GM12892 (cell line): Measurements from ENCODE around the gene BICC1.
"Not testable (repeated sequence)": the region's sequence is repeated elsewhere in the genome, so short reads cannot be mapped to it uniquely, and the experiment has no call there.

Experiments used
- DNase-seq: peaks from one replicate; pipeline ENCODE4 v3.0.0; 2011; ENCODE audit not compliant: insufficient read length
- FAIRE-seq: peaks from 2 replicates; lab custom pipeline; 2011; peaks lifted over from hg19 to GRCh38; lab: Jason Lieb, UNC
- POLR2A ChIP-seq: IDR thresholded peaks from 2 replicates; pipeline ENCODE4 v1.6.1; 2011; ENCODE audit warnings: low read depth, low read length, control low read depth
- POLR2AphosphoS5 ChIP-seq: IDR thresholded peaks from 2 replicates; pipeline ENCODE4 v1.6.1; 2011; ENCODE audit warnings: low read depth, low read length, control low read depth
- TAF1 ChIP-seq: IDR thresholded peaks from 2 replicates; pipeline ENCODE4 v1.6.1; 2011; ENCODE audit warnings: low read depth, mild to moderate bottlenecking, control low read depth, low read length, borderline replicate concordance

The BICC1 gene

DNA sequence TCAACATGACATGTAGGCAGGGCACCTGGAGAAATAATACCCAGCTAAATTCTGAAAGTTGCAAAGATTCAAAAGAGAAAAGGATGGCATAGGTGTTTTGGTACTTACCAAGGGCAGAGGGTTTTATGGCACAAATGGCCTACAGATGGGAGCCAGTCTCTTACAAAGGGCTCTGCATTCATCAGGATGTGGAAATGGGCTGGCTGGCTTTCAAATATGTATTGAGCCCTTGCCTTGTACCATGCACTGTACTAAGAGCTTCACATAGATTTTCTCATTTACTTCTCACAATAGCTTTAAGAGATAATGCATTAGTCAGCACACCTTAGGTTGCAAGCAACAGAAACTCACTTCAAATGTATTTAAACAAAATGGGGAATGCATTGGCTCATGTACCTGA lies 327.1 kb downstream of the BICC1 start:
- FAIRE-seq (no peak), DNase-seq (no peak)
- TF ChIP-seq POLR2AphosphoS5 (no peak), TAF1 (no peak), POLR2A (no peak)

GRCh38 chr10:58840840-58841435 lies 328.3 kb downstream of the BICC1 start:
- DNase-seq (no peak), FAIRE-seq (no peak)
- no peak for TF ChIP-seq POLR2A

DNA sequence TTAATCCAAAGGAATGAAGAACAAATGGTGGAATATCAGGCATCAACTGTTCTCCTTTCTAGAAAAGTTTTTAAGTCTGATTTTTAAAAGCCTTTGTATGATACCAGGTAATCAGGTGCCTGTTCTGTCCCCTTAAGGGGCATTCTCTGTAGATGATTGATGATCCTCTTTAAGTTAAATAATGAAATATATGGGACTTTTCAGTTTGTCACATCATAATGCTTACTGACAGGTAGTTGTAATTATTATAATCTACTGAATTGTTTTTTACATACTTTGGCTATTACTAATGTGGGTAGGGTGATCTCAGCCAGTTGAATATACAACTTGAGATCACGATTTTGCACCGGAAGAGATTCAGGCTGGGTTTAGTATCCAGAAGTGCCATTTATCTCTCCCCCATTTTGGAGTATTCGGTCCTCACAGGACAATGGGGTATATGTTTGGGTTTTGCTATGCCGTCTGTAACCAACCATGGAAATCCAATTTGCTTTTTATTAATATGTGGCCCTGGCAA lies 330.2 kb downstream of the BICC1 start:
- FAIRE-seq (no peak), DNase-seq (no peak)
- TF ChIP-seq POLR2A (no peak), POLR2AphosphoS5 (no peak), TAF1 (no peak)

DNA sequence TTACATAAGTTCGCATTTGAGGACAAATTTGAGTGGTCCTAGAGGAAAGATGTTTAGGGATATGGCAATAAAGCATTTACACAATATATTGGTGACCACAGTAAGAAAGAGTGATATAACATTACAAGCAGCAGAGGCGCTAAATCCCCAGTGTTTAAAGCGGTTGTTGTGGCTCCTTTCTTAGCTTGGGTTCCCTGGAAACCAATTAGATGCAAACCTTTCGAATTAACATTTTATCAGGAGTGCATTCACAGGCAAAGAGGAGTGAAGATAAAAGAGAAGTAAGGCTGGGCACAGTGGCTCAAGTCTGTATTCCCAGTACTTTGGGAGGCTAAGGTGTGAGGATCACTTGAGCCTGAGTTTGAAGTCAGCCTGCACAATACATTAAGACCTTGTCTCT lies 331.1 kb downstream of the BICC1 start:
- TF ChIP-seq POLR2AphosphoS5 (no peak), TAF1 (no peak), POLR2A (no peak)
- FAIRE-seq (no peak), DNase-seq (no peak)

- DNase-seq (no peak), FAIRE-seq (no peak)
- no peak for TF ChIP-seq TAF1
- TF ChIP-seq POLR2A, result no peak
- no peak for TF ChIP-seq POLR2AphosphoS5
These were observed 332.0 kb downstream of the BICC1 start for GRCh38 chr10:58844680-58845079.

- FAIRE-seq (no peak), DNase-seq (no peak)
- TF ChIP-seq POLR2A (no peak), TAF1 (no peak), POLR2AphosphoS5 (no peak)
These were observed 334.2 kb downstream of the BICC1 start for GRCh38 chr10:58846856-58847255.

- no peak for FAIRE-seq
- no peak for TF ChIP-seq POLR2A
- TF ChIP-seq POLR2AphosphoS5, result no peak
- TF ChIP-seq TAF1, result no peak
- no peak for DNase-seq
These were observed 338.9 kb downstream of the BICC1 start for GRCh38 chr10:58851606-58852005.

DNA sequence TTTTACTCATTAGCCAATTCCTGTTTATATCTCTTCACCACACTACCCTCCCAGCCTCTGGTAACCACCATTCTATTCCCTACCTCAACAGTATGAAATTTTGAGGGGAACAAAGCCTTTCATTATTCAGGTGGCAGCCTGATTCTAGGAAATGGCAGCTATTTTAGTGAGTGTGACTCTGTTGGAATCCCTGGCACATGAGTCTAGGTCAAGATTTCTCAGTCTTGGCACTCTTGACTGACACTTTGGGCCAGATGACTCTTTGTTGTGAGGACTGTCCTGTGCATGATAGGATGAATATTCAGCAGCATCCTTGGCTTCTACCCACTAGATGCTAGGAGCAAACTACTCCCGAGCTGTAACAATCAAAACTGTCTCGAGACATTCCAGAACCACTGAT lies 341.0 kb downstream of the BICC1 start:
- DNase-seq (no peak), FAIRE-seq (no peak)
- TF ChIP-seq TAF1 (no peak), POLR2A (no peak), POLR2AphosphoS5 (no peak)

- no peak for TF ChIP-seq POLR2AphosphoS5
- no peak for TF ChIP-seq TAF1
- no peak for TF ChIP-seq POLR2A
- FAIRE-seq (no peak), DNase-seq (no peak)
These were observed 342.1 kb downstream of the BICC1 start for GRCh38 chr10:58854811-58855210.

DNA sequence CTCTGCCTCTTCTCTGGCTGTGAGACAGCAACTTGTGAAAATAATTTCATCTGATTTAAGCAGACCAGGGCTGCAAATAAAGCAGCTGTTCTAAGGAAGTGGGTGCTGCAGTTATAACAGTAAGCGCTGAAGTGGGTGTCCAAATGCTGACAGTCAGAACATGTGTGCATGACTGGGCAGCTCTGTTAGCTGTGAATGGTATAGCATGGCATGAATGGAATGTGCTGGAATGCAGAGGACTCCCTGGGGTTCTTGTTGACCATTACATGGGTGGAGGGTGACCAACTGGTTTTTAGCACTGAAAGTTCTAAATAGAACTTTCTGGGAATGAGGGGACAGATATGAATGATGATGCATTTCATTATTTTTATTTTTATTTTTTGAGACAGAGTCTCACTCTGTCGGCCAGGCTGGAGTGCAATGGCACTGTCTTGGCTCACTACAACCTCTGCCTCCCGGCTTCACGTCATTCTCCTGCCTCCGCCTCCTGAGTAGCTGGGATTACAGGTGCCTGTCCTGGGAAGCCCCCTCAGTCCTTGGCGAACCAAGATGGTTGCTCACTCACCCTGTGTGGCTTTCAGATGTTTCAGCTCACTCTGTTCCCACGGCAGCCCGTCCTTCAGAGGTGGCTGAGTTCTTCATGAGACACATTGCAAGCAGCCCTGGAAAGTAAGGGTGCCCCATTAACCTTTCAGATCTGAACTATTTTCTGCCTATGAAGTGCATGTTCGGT lies 344.0 kb downstream of the BICC1 start:
- FAIRE-seq, result no peak
- TF ChIP-seq POLR2A (no peak), TAF1 (no peak), POLR2AphosphoS5 (no peak)
- no peak for DNase-seq

DNA sequence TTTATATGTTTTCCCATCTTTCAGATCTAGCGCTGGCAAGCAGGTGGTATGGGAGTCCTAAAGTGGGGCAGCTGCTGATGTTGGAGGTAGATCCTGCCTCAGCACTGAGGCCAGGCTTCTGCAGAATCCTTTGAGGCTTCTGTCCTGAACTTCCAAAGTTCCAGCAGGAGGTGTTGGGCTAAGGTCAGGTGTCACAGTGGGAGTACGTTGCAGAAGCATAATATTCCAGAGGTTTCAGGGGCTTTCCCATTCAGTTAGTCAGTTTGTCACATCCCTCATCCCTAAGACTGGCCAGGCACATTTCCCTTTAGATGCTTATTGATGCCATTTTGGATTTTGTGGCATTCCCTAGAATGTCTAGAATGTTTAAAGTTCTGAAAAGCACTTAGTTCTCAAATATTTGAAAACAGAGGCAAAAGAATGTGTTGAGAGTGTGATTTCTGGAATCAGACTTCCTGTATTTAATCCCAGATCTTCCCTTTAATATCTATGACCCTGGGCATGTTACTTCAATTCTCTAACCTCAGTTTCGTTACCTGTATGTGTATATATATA lies 344.7 kb downstream of the BICC1 start:
- no peak for TF ChIP-seq POLR2A
- TF ChIP-seq TAF1, result no peak
- no peak for TF ChIP-seq POLR2AphosphoS5
- no peak for DNase-seq
- no peak for FAIRE-seq

GRCh38 chr10:58858123-58858522 lies 345.5 kb downstream of the BICC1 start:
- not testable (repeated sequence) for FAIRE-seq, DNase-seq
